Upper lobe of left lung (tissue), 4 donors: ENCODE data around the gene PLXNA1.

Experiments used
- EP300 ChIP-seq, 4 donors: sonication (generic); formaldehyde crosslinking; IDR thresholded peaks; one replicate each; pipeline ENCODE4 v1.5.1; 2017; ENCODE audit warnings: antibody characterized with exemption in 4 of 4, control low read depth in 2 of 4
- POLR2A ChIP-seq, 4 donors: fragments of 450-650 bp; IDR thresholded peaks; one replicate each; pipeline ENCODE4 v1.5.1; 2016 to 2017; ENCODE audit warnings: antibody characterized with exemption in 4 of 4, mild to moderate bottlenecking in 2 of 4
- POLR2AphosphoS5 ChIP-seq, 2 donors: sonication (generic); formaldehyde crosslinking; IDR thresholded peaks; one replicate each; pipeline ENCODE4 v1.5.1; 2017; ENCODE audit warnings: antibody characterized with exemption in 2 of 2
- TF ChIP-seq, protein P1 (sequence below), 6 experiments: fragments of 450-650 bp in 4 of 6; fragments of 200-600 bp in 2 of 6; sonication (generic) in 2 of 6; IDR thresholded peaks; one replicate each; pipeline ENCODE4 v1.5.1; 2016 to 2019; ENCODE audit warnings: antibody characterized with exemption in 6 of 6

DNA sequence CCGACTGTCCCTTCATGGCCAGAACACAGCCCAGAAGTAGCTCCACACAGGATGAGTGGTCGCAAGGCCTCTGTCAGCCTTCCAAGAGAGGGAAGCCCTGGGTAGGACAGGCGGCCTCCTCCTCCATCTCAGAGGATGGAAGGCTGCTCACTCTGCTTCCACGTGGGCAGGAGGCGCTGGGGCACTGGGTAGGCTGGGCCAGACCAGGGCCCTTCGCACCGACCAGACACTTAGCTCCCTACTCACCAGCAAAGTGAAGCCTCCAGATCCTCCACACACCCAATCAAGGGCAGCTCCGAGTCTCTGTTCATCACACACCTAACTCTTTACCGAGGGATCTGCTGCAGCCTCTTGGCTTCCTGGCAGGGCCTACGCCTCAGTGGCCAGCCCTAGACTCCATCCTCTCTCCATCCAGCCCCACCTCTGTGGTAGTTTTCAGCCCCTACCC is 24.3 kb upstream of the PLXNA1 start:
- TF ChIP-seq, protein P1, sequence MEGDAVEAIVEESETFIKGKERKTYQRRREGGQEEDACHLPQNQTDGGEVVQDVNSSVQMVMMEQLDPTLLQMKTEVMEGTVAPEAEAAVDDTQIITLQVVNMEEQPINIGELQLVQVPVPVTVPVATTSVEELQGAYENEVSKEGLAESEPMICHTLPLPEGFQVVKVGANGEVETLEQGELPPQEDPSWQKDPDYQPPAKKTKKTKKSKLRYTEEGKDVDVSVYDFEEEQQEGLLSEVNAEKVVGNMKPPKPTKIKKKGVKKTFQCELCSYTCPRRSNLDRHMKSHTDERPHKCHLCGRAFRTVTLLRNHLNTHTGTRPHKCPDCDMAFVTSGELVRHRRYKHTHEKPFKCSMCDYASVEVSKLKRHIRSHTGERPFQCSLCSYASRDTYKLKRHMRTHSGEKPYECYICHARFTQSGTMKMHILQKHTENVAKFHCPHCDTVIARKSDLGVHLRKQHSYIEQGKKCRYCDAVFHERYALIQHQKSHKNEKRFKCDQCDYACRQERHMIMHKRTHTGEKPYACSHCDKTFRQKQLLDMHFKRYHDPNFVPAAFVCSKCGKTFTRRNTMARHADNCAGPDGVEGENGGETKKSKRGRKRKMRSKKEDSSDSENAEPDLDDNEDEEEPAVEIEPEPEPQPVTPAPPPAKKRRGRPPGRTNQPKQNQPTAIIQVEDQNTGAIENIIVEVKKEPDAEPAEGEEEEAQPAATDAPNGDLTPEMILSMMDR (IDR thresholded peaks at IDR 0.05), result no peak
- TF ChIP-seq POLR2A (IDR thresholded peaks at IDR 0.05), result no peak
- no peak for TF ChIP-seq POLR2AphosphoS5 (IDR thresholded peaks at IDR 0.05)
- TF ChIP-seq EP300 (IDR thresholded peaks at IDR 0.05), result no peak
